NCI-H1105 (cell line): ENCODE results near the gene HSDL2.
"Not testable (repeated sequence)": the region's sequence is repeated elsewhere in the genome, so short reads cannot be mapped to it uniquely, and the experiment has no call there.

ENCODE experiments used
- DNase-seq: peaks from one replicate; lab custom pipeline; 2025; lab: John Stamatoyannopoulos, UW

The HSDL2 gene

GRCh38 chr9:112396872-112397271 is 17.0 kb downstream of the HSDL2 start:
- DNase-seq: no peak

- no peak for DNase-seq
Observed at GRCh38 chr9:112401175-112401815, 21.4 kb downstream of the HSDL2 start.

DNA sequence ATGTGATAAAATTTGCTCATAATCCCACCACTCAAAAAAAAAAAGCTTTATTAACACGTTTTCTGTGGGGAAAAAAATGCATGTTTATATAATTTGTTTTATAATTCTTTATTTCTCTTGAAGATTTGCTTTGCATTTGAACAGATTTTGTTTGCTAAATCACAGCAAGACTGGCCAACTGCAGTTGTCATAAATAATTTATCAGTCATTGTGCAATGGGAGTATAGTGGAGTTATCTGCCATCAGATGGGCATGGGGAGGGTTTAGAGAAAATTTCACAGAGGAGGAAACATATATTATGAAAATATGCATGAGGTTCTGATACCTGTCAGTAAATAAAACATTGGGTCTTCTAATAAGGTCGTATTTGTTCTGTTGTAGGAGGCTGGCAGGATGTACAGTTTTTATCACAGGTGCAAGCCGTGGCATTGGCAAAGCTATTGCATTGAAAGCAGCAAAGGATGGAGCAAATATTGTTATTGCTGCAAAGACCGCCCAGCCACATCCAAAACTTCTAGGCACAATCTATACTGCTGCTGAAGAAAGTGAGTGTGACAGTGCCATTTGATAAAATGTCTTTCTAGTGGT is 23.8 kb downstream of the HSDL2 start:
- no peak for DNase-seq

DNA sequence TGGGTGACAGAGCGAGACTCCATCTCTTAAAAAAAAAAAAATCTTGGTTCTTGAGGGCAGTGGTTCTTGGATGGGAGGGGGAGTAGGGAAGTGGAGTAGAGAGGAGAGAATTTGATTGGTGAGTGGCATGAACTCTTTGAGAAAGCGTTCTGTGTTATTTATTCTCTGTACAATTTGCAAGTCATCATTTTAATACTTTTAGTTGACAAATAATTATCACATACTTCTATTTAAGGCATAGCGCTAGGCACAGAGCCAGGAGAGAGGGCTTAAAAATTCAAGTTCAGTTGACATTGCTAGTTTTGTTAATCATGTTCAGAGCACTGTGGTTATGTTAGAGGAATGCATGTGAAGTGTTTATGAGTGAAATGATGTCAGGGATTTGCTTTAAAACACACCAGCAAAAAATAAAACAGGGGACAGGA is 24.6 kb downstream of the HSDL2 start:
- no peak for DNase-seq

- no peak for DNase-seq
Observed at GRCh38 chr9:112408275-112408674, 28.4 kb downstream of the HSDL2 start.

DNA sequence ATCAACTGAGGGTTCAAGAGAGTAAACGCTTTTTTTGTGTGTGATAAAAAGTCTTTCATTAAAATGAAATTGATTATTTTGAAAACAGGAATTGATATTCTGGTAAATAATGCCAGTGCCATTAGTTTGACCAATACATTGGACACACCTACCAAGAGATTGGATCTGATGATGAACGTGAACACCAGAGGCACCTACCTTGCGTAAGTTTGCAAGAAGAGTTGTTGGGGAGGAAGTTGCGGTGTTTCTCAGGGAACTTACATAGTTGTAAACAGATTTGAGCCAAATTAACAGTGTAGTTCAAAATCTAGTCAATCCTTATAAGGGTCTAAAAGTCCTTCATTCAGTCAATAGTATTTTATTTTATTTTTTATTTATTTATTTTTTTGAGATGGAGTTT is 28.9 kb downstream of the HSDL2 start:
- DNase-seq: no peak

DNA sequence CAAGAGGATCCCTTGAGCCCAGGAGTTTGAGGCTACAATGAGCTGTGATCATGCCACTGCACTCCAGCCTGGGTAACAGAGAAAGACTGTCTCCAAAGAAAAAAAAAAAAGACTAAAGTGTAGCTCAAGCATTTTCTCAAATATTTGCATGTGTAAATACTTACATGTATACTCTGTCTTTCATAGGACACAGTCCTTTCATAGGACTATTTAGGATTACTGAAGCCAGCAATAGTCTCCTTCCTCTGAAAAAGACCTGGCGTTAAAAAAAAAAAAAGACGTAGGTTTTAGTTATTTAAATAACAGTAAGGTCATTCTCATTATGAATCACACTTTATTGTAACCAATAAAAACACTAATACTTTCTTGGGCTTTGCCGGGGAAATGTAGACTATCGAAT is 29.9 kb downstream of the HSDL2 start:
- no peak for DNase-seq

DNA sequence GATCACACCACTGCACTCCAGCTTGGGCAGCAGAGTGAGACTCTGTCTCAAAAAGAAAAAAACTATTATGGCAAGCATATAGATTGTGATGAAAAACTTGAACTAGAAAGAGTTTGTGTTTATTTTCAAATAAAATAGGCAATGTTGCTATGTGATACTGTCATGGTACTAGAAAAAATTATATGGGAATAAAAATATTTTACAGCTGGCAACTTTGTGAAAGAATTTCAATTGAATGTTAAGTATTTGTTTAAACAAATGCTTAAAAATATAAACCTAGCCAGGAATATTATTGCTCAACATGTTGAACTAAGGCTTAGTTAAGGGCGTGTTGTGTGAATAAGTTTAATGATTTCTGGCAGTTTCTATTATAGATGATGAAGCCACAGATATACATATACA is 31.7 kb downstream of the HSDL2 start:
- no peak for DNase-seq

DNA sequence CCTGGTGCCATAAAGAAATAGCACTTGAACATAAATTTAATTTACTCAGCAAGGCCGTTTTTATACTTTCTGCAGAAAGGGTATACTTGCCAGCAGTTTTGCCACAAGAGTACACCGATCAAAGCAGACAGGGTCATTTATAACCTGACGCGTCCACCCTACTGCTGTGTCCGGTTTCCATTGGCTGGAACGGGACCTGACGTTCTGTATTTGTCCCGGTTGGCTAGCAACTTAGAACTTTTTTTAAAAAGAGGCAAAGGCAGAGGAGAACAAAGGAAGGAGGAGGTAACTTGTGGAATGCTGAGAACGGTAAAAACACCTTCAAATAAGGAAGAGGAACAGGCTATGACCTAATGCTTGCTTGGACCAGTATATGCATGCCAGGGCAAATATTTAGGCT is 33.8 kb downstream of the HSDL2 start:
- not testable (repeated sequence) for DNase-seq

DNA sequence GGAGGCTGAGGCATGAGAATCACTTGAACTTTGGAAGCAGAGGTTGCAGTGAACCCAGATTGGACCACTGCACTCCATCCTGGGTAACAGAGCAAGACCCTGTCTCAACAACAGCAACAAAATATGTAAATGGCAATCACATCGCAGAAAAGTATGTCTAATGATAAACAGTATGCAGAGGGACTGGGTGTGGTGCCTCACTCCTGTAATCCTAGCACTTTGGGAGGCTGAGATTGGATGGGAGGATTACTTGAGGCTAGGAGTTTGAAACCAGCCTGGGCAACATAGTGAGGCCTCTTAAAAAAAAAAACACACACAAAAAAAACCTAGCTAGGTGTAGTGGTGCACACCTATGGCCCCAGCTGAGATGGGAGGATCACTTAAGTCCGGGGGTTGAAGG is 40.3 kb downstream of the HSDL2 start:
- no peak for DNase-seq

- no peak for DNase-seq
Observed at GRCh38 chr9:112421771-112422222, 41.9 kb downstream of the HSDL2 start.

DNA sequence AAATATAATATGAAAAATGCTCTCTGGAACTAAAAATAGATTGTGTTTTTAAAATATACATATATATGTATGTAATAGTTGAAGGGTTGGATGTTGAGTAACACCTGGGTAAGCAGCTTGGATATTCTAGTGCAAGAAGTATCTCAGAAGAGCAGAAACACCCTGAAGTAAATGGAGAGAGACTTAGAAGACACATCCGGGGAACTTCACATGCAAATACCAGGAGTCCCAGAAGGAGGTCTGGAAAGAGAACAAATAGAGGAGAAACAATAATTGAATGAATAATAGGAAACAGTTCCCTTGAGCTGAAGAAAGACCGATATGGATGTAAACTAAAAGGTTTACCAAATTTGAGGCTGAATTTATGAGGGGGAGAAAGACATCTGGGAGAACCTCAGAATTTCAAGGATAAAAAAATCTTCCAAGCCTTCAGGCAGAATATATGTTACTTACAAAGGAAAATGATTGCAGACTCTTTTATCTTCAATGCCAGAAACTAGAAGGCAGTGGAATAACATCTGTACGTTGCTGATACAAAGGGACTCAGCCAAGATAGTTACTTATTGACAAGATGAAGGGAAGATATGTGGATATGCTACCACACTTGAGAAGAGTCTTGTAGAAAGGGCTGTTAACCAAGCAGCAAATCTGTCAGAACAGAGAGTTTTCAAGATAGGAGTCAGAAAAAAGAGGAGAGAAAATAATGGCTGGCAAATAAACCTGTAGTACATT is 42.7 kb downstream of the HSDL2 start:
- DNase-seq: no peak

GRCh38 chr9:112430006-112430522 is 50.2 kb downstream of the HSDL2 start:
- DNase-seq: no peak

GRCh38 chr9:112433499-112434392 is 53.8 kb downstream of the HSDL2 start:
- no peak for DNase-seq

GRCh38 chr9:112434487-112434886 is 54.6 kb downstream of the HSDL2 start:
- no peak for DNase-seq

- DNase-seq: no peak
Observed at GRCh38 chr9:112437406-112437805, 57.5 kb downstream of the HSDL2 start.

- no peak for DNase-seq
Observed at GRCh38 chr9:112439171-112439570, 59.3 kb downstream of the HSDL2 start.

DNA sequence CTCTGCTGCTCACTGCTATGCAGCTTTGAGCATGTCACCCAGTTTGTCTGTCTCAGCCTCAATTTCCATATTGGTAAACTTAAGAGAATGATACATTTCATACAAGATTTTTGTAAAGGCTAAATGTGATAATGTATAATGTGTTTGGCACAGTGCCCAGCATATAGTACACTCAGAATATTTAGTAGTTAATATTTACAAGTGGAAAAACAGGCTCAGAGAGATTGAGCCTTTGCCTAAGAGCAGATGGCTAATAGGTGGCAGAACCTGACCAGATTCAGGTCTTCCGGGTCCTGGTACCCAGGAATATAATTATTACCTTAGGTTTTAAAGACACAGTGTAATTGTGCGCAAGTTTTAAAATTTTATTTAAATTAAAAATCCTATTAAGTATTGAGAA is 59.9 kb downstream of the HSDL2 start:
- DNase-seq: peak; percentile 49

GRCh38 chr9:112443200-112443599 is 63.3 kb downstream of the HSDL2 start:
- DNase-seq: no peak

DNA sequence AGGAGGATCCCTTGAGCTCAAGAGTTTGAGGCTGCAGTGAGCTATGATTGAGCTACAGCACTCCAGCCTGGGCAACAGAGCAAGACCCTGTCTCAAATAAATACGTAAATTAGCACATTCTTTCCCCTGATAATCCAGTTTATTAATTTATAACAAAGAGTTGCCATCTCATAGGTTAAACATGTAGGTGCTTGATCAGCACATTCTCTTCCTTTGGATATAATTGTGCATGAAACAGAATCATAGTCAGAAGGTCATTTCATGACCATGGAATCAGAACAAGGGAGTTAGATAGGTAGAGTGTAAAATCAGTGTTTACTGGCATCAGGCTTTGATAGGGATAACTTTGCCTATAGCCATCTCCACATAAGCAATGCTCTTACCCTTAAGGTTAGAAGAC is 63.7 kb downstream of the HSDL2 start:
- no peak for DNase-seq

- no peak for DNase-seq
Observed at GRCh38 chr9:112445196-112445595, 65.3 kb downstream of the HSDL2 start.

DNA sequence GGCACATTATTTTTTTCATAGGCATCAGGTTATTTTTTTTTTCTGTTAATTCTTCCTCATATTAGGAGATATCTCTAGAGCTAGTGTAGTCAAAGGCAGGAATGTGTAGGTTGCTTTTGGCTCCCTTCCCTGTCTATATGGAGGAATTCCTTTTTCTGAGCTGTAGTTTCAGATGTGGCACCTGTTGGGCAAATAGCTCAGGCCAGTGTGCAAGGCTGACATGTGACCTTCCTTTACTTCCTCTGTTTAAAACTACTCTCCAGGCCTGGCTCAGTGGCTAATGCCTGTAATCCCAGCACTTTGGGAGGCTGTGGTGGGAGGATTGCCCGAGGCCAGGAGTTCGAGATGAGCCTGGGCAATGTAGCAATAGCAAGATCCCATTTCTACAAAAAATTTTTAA is 66.2 kb downstream of the HSDL2 start:
- no peak for DNase-seq
